ENCODE measurements around the gene IARS2.

The IARS2 gene

DNA sequence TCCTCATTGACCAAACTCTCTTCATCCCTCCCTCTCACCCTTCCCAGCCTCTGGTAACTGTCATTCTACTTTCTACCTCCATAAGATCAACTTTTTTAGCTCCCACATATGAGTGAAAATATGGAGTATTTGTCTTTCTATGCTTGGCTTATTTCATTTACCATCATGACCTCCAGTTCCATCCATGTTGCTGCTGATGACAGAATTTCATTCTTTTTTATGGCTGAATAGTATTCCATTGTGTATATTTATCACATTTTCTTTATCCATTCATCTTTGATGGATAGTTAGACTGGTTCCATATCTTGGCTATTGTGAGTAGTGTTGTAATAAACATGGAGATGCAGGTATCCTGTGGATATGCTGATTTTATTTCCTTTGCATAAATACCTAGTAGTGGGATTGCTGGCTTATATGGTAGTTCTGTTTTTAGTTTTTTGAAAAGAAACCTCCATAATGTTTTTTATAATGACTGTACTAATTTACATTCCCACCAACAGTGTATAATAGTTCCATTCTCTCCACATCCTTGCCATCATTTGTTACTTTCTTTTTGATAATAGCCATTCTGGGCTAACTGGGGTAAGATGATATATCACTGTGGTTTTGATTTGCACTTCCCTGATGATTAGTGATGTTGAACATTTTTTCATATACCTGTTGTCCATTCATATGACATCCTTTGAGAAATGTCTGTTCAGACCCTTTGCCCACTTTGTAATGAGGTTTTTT, 35.7 kb downstream of the IARS2 start:
- TF ChIP-seq, protein P1, sequence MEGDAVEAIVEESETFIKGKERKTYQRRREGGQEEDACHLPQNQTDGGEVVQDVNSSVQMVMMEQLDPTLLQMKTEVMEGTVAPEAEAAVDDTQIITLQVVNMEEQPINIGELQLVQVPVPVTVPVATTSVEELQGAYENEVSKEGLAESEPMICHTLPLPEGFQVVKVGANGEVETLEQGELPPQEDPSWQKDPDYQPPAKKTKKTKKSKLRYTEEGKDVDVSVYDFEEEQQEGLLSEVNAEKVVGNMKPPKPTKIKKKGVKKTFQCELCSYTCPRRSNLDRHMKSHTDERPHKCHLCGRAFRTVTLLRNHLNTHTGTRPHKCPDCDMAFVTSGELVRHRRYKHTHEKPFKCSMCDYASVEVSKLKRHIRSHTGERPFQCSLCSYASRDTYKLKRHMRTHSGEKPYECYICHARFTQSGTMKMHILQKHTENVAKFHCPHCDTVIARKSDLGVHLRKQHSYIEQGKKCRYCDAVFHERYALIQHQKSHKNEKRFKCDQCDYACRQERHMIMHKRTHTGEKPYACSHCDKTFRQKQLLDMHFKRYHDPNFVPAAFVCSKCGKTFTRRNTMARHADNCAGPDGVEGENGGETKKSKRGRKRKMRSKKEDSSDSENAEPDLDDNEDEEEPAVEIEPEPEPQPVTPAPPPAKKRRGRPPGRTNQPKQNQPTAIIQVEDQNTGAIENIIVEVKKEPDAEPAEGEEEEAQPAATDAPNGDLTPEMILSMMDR (IDR thresholded peaks at IDR 0.05; ENCODE audit: control insufficient read depth, extremely low read depth, insufficient read depth), result no peak
- DNase-seq (ENCODE audit: low read depth), result no peak
- no peak overlapping the region for H3K4me3 ChIP-seq (ENCODE audit: low read depth, low read length)

DNA sequence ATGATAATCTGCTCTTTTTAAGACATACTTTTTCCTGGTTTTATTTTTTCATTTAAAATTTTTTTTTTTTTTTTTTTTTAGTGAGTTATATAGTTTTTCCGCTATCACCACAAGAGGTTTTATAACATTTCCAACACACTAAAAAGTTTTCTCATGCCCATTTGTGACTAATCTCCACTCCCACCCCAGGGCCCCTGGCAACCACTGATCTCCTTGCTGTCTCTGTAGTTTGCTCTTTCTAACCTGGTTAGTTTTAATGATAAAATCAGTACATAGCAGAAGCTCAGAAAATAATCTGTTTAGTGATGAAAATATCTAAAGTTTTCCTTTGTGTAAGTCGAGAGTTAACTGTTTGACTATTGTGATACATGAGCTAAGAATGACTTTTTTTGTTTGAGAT, 41.8 kb downstream of the IARS2 start:
- DNase-seq (ENCODE audit: low read depth), result no peak
- no peak overlapping the region for H3K4me3 ChIP-seq (ENCODE audit: low read depth, low read length)
- TF ChIP-seq, protein P1 (IDR thresholded peaks at IDR 0.05; ENCODE audit: control insufficient read depth, extremely low read depth, insufficient read depth), result no peak

DNA sequence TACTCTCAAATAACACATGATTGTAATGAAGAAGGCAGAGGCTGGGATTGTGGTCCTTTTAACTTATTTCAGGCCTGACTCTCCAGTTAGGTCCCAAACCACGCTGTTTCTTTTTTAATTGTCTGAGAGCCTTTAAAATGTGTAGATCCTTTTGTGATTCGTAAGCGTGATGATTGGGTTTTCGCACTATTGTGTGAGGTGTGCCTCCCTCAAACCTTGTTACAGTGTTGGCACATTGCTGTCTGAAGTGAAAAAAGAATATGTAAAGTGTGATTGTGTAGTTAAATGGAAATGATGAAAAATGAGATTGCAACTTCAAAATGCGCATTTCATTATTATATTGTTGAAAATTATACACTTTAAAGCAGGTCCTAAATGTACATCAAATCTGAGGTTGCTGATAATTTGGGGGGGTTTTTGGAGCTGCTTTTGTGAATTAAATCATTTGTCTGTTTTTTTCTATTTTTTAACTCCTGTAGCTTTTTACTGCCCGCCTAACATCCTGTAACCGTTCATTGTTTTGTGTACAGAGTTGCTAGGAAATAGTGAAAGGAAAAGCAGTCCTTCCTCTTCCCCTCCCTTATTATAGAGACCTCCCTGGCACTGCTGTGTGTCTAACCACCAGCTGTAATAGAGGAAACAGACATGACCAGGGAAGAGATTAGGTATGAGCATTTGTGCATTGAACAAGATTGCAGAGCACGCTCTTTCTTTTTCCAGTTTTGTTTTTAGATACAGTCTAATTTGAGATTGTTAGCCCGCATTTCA, 43.3 kb downstream of the IARS2 start:
- TF ChIP-seq, protein P1 (IDR thresholded peaks at IDR 0.05; ENCODE audit: control insufficient read depth, extremely low read depth, insufficient read depth), result no peak
- no peak overlapping the region for H3K4me3 ChIP-seq (ENCODE audit: low read depth, low read length)
- no peak for DNase-seq (ENCODE audit: low read depth)

DNA sequence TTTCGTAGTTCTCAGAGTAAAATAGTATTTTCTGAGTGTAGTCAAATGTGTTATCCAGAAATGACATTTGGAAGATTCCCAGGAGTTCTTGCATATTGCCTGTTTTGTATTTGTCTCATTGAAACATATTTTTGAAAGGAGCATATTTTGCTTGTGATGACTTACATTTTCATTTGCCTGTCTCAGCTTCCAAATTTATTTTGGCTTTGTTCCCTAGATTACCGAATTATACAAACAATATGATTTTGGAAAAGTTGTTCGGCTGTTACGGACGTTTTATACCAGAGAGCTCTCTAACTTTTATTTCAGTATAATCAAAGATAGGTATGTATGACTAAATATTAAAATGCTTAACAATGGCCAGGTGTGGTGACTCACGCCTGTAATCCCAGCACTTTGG, 46.0 kb downstream of the IARS2 start:
- DNase-seq (ENCODE audit: low read depth), result no peak
- TF ChIP-seq, protein P1 (IDR thresholded peaks at IDR 0.05; ENCODE audit: control insufficient read depth, extremely low read depth, insufficient read depth), result no peak
- H3K4me3 ChIP-seq (ENCODE audit: low read depth, low read length), result no peak overlapping the region

DNA sequence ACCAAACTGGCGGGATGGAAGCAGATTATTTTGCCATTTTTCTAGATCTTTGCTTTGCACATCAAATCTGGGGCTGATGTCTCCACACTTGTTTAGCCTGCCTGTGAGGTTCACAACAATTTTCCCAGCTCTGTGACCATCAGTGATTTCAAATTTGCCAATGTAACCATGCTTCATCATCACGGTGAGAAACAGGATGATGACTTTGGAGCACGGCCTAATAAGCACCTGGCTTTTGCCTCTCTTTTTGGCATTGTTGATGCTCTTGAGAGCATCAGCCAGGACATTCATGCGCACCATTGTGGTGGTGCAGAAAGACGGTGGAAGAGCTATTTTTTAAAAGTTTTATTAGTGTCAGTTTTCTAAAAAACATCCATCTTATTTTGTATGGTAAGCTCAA, 50.1 kb downstream of the IARS2 start:
- TF ChIP-seq, protein P1 (IDR thresholded peaks at IDR 0.05; ENCODE audit: control insufficient read depth, extremely low read depth, insufficient read depth), result no peak
- DNase-seq (ENCODE audit: low read depth), result no peak
- no peak overlapping the region for H3K4me3 ChIP-seq (ENCODE audit: low read depth, low read length)

DNA sequence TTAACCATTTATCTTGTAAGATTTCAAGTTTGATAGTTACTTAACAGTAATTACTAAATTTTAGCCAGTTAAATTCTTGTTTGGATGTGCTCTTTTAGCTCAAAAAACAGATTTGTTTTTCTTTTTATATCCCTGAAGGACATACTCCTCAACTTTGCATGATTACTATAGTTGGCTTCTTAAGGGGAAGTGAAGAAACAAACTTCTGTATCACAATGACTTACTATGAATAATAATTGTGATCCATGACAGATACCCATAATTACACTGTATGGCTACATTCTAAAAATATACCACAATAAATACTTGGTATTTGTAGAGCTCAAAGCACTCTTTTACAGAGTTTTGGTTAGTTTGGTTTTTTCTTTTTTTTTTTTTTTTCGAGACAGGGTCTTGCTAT, 55.8 kb downstream of the IARS2 start:
- DNase-seq (ENCODE audit: low read depth), result no peak
- no peak overlapping the region for H3K4me3 ChIP-seq (ENCODE audit: low read depth, low read length)
- TF ChIP-seq, protein P1 (IDR thresholded peaks at IDR 0.05; ENCODE audit: control insufficient read depth, extremely low read depth, insufficient read depth), result no peak

Measured in LNCaP clone FGC (cell line).